C4-2B (cell line): ENCODE data around the gene DIO1.

ENCODE experiments used
- ZFX ChIP-seq: fragments of 450-650 bp; IDR thresholded peaks from 2 replicates; pipeline ENCODE4 v1.6.1; 2017
- TF ChIP-seq, protein P1 (sequence below): fragments of 450-650 bp; conservative IDR thresholded peaks from 2 replicates; pipeline ENCODE4 v1.5.1; 2017; ENCODE audit warnings: mild to moderate bottlenecking

DNA sequence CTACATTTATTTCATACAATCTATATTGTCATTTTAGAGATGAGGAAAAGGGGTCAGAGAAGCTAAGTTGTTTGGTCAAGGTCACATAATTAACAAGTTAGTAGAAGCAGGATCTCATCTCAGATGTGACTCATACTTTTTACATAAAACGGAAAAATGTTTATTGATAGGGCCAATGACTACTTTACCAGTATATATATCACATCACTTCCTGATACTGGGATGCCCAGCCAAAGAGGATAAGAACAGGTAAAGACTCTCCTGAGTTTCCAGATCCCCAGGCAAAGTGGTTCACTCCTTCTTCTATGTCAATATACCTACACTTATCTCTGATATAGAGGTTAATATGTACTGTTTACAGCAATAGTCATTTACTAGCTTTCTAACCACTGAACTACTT lies 25.4 kb upstream of the DIO1 start:
- TF ChIP-seq, protein P1, sequence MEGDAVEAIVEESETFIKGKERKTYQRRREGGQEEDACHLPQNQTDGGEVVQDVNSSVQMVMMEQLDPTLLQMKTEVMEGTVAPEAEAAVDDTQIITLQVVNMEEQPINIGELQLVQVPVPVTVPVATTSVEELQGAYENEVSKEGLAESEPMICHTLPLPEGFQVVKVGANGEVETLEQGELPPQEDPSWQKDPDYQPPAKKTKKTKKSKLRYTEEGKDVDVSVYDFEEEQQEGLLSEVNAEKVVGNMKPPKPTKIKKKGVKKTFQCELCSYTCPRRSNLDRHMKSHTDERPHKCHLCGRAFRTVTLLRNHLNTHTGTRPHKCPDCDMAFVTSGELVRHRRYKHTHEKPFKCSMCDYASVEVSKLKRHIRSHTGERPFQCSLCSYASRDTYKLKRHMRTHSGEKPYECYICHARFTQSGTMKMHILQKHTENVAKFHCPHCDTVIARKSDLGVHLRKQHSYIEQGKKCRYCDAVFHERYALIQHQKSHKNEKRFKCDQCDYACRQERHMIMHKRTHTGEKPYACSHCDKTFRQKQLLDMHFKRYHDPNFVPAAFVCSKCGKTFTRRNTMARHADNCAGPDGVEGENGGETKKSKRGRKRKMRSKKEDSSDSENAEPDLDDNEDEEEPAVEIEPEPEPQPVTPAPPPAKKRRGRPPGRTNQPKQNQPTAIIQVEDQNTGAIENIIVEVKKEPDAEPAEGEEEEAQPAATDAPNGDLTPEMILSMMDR = no peak
- no peak for TF ChIP-seq ZFX
